ENCODE measurements around the gene FRYL. TPM values are rescaled to one million over a fixed set of nuclear protein-coding genes. Genes with fewer than 3 reads are reported as not detected.

FRYL gene
- total and polyA plus RNA-seq, 2 of the 13 experiments (the other 11 are each of a cell fraction or from before 2014, with no cell fraction given) = 9.7 to 19.6 TPM

GRCh38 chr4:48620093-48620492 is 160.0 kb downstream of the FRYL start (continued):
- TF ChIP-seq ZNF318 (CRISPR knock-in tag; IDR thresholded peaks at IDR 0.05) (no peak), BATF2 (CRISPR knock-in tag; IDR thresholded peaks at IDR 0.05) (no peak), TFDP2 (CRISPR knock-in tag; IDR thresholded peaks at IDR 0.05) (no peak)

All from HepG2 (cell line).